ENCODE measurements around the gene WWC2.
"Not testable (repeated sequence)": the region's sequence is repeated elsewhere in the genome, so short reads cannot be mapped to it uniquely, and the experiment has no call there.

The WWC2 gene

DNA sequence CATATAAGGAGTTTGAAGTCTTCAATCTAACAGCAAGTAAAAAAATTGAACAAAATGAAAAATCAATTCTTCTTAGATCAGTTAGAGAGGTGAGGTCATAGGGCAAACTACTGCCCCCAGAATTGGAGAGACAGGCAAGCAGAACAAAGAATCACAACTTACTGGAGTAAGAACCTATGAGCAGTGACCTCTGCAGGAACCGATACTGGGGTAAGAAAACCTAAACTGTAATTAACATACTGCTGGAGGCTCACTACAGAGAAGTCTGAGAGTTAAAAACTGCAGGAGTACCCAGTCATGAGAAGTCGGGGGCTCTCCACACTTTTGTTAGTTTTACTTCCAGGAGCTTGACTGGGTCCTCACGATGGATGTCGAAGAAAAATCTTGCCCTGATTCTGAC lies 205.0 kb downstream of the WWC2 start:
- DNase-seq: no peak
- intact Hi-C loops (cut with DNase I): no loop called here

DNA sequence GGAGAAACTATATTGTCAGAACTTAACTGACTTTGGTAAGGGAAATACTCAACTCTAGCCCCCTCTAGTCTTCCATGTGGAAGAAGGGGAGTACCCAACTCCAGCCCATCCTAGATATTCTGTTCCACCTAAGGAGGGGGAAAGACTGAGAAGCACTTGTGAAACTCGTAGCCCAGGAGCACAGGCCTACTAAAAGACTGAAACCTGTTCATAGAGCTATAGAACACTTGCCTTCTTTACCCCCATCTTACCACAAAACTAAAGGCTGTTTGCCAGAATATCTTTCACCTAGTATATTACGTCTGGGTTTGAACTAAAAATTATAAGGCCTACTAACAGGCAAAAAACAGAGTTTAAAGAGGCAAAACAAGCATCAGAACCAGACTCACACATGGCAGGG lies 205.5 kb downstream of the WWC2 start:
- DNase-seq: no peak
- intact Hi-C loops (cut with DNase I): no loop called here

GRCh38 chr4:183306811-183307210 lies 207.8 kb downstream of the WWC2 start:
- DNase-seq: no peak
- intact Hi-C loops (cut with DNase I): no loop called here

GRCh38 chr4:183312841-183313240 lies 213.8 kb downstream of the WWC2 start:
- DNase-seq: peak in 3 of 42 donors; percentile 16 to 23 (median 21)
- intact Hi-C loops (cut with DNase I): no loop called here

DNA sequence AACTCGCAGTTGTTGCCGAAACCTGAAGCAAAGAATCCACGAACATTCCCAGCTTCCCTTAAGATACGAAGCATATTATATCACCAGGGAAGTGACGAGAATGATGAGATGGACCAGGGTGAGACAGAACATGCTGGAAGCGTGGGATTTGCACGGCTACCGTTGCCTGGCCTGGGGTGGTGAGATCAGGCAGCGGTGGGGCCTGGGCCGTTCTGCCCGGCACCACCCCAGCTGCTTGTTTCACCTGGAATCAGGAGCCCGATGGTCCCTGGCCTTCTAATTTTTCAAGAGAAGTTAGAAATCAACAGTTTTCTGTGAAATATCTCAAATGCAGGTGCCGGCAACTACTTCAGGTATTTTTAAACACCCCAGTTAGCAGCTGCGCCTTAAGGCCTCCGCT lies 215.3 kb downstream of the WWC2 start:
- no peak for DNase-seq
- intact Hi-C loops (cut with DNase I): no loop called here

GRCh38 chr4:183314806-183315205 lies 215.7 kb downstream of the WWC2 start:
- intact Hi-C loops (cut with DNase I): no loop called here
- DNase-seq: no peak

DNA sequence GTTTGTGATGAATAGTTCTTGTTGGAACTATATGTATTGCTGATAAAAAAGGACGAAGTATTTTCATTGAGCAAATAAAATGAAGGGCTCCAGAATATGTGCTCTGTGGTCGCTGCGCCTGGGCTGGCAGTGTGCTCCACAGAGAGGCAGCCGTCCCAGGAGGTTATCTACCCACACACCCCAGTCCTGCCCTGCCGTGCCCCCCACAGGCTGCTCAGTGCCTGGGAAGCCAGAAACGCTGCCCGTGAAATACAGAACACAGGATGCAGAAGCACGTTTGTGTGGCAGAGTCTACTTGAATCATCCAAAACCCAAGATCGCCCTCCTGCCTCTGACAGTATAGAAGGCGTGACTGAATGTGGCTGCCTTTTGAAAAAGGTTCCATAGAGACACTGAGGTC lies 219.6 kb downstream of the WWC2 start:
- intact Hi-C loops (cut with DNase I): no loop called here
- no peak for DNase-seq

GRCh38 chr4:183320211-183321059 lies 221.4 kb downstream of the WWC2 start, which contains the start of gene CLDN22:
Gene CLDN22 (minus strand): TSS chr4:183320276. CDS start chr4:183320218, 58 bp downstream.
- intact Hi-C loops (cut with DNase I): no loop called here
- DNase-seq: no peak

DNA sequence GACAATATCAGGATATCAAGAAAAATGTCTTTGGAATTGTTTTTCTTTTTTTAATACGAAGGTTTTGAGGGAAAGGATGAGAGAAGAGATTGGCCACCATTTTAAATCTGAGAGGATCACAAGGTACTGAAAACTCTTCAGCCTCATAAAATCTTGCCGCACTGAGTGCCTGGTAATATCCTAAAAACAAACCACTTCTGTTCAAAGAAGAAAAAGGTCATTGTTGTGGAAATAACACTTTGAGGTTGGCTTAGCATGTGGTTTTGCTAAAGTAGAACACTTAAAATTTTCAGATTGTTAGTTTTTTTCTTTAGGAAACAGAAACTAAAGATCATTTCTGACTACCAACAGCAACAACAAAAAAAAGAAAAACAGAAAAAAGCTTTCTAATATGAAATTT lies 222.0 kb downstream of the WWC2 start:
- DNase-seq: no peak
- intact Hi-C loops (cut with DNase I): no loop called here

GRCh38 chr4:183321516-183321915 lies 222.5 kb downstream of the WWC2 start:
- intact Hi-C loops (cut with DNase I): no loop called here
- DNase-seq: peak in 1 of 42 donors; percentile 18

DNA sequence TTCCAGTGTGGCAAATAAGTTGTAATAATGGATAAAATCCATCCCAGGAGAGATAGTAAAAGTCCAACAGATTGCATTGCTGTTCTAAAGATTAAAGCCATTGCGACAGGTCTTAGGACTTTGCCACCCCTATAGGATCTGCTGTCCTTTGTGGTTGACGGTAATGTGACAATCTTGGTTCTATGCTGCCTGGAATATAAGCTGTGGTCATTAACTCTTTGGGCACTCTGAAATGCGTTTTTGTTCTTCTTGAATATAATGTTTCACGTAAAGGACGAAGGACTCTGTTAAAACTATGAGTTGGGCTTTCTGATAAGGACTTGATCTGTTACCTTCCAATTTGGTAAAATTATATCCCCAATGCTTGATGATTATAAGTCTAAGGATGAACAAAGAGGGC lies 223.3 kb downstream of the WWC2 start, which contains the start of gene CLDN24:
Gene CLDN24, minus strand, starts transcription at position 101 of the 400 bp plus-strand sequence. Its CDS starts 0 bp downstream, at position 101.
- intact Hi-C loops (cut with DNase I): no loop called here
- DNase-seq: no peak

DNA sequence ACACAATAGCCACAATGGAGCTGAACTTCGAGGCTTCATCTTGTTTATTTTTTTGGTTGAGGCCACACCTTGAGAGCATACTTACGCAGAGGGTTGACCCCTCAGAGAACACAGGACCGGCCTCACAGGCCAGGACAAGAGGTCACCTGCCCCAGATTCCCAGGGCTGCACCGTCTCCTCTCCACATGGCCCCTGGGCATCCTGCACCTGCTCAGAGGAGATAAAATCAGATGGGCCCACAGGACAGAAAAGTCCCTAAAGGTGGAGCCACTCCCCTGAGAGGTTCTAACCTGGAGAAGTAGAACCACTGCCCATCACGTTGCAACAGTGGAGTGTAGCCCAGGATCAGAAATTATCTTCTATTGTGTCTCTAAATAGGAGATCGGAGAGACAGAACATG lies 224.2 kb downstream of the WWC2 start:
- DNase-seq: peak in 1 of 42 donors; percentile 38
- intact Hi-C loops (cut with DNase I): no loop called here

DNA sequence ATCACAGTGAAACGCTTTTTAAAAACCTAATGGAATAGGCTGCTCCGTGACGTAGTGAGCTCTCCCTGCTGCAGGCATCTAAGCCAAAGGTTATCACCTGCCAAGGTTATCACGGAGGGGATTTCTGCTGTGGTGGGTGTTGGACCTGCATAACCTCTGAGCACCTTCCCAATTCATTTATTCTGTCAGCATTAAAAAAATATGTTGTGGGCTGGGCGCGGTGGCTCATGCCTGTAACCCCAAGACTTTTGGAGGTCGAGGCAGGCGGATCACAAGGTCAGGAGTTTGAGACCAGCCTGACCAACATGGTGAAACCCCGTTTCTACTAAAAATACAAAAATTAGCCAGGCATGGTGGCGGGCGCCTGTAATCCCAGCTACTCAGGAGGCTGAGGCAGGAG lies 225.0 kb downstream of the WWC2 start:
- DNase-seq: peak in 1 of 42 donors; percentile 28
- intact Hi-C loops (cut with DNase I): not testable (repeated sequence)

GRCh38 chr4:183324619-183325018 lies 225.6 kb downstream of the WWC2 start:
- intact Hi-C loops (cut with DNase I): no loop called here
- peak in 1 of 42 donors; percentile 20 for DNase-seq

DNA sequence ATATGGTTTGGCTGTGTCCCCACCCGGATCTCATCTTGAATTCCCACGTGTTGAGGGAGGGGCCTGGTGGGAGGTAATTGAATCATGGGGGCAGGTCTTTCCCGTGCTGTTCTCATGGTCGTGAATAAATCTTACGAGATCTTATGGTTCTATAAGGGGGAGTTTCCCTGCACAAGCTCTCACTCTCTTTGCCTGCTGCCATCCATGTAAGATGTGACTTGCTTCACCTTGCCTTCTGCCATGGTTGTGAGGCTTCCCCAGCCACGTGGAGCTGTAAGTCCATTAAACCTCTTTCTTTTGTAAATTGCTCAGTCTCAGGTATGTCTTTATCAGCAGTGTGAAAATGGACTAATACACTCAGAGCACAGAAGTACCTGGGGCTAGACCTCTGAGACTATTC lies 227.3 kb downstream of the WWC2 start:
- intact Hi-C loops (cut with DNase I); DNase-seq: not testable (repeated sequence)

- DNase-seq: peak in 1 of 42 donors; percentile 20
- intact Hi-C loops (cut with DNase I): no loop called here
Observed at GRCh38 chr4:183326853-183327252, 227.8 kb downstream of the WWC2 start.

GRCh38 chr4:183327827-183328226 lies 228.8 kb downstream of the WWC2 start:
- intact Hi-C loops (cut with DNase I): no loop called here

GRCh38 chr4:183328832-183329231 lies 229.8 kb downstream of the WWC2 start:
- intact Hi-C loops (cut with DNase I): no loop called here
- no peak for DNase-seq

More at GRCh38 chr4:183327827-183328226, 228.8 kb downstream of the WWC2 start:
- no peak for DNase-seq

GRCh38 chr4:183329244-183329643 lies 230.2 kb downstream of the WWC2 start:
- intact Hi-C loops (cut with DNase I): no loop called here
- peak in 1 of 42 donors; percentile 24 for DNase-seq

DNA sequence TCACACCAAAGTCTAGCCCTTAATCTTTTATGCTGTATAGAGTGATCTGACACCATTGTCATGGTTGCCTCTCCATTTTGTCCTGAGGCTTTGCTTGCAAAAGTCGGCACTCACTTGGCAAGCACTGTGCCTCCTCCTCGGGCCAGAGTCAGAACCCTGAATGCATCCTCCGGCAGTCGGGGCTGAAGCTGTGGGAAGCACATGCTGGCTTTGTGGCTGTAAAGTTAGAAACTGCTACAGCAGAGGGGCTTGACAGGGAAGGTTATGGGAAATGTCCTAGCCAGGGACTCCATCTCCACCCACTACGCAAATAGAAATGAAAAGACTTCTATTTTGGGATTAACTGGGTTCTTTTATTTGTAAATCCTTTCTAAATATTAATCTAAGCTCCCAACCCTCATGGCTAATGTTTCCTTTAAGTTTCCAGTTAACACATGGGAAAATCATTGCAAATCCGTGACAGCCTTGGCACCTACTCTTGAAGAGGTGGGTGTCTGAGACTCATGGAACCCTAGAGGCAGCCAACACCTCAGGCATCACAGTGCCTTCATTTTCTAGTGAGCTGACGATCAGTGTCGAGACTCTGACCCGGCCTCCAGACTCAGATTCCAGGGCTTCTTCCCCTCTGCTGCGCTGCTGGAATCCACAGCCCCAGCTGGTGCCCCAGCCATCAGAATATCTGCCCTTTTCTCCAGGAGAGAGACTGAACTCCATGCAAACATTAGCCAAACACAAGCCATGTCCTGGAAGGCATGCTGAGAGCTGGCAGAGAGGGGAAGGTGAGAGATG lies 231.1 kb downstream of the WWC2 start:
- intact Hi-C loops (cut with DNase I): no loop called here
- DNase-seq: peak in 3 of 42 donors; percentile 30 to 41 (median 36)

Measured in head of caudate nucleus (tissue), 42 donors.